Activated T-helper 1 cell treated with Interleukin-2 at 50 U/mL for 16 hours (primary cell): ENCODE data around the gene INPP5A.
"Not testable (repeated sequence)": the region's sequence is repeated elsewhere in the genome, so short reads cannot be mapped to it uniquely, and the experiment has no call there.

Source experiments
- DNase-seq: peaks from one replicate; pipeline ENCODE4 v3.0.0-alpha.2; 2020; ENCODE audit warnings: low read depth

Gene INPP5A

GRCh38 chr10:132768346-132769248 is 231.0 kb downstream of the INPP5A start:
- DNase-seq: no peak

GRCh38 chr10:132770061-132771021 is 232.8 kb downstream of the INPP5A start:
- no peak for DNase-seq

DNA sequence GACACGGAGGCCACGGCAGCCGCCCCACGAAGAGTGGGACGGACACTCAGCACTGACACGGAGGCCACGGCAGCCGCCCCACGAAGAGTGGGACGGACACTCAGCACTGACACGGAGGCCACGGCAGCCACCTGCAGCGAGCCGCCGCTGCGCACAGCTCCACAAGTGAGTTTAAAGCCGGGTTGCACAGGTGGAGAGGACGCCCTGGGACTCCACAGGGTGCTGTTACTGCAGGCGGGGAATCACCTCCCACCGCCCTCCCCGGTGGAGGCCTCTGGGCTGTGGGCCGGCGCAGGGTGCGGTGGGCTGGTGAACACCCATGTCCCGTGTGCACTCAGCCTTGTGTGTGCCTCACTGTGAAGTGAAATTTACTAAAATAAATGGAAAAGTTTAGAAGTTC is 235.2 kb downstream of the INPP5A start:
- DNase-seq: not testable (repeated sequence)

GRCh38 chr10:132774181-132774901 is 236.8 kb downstream of the INPP5A start:
- no peak for DNase-seq

DNA sequence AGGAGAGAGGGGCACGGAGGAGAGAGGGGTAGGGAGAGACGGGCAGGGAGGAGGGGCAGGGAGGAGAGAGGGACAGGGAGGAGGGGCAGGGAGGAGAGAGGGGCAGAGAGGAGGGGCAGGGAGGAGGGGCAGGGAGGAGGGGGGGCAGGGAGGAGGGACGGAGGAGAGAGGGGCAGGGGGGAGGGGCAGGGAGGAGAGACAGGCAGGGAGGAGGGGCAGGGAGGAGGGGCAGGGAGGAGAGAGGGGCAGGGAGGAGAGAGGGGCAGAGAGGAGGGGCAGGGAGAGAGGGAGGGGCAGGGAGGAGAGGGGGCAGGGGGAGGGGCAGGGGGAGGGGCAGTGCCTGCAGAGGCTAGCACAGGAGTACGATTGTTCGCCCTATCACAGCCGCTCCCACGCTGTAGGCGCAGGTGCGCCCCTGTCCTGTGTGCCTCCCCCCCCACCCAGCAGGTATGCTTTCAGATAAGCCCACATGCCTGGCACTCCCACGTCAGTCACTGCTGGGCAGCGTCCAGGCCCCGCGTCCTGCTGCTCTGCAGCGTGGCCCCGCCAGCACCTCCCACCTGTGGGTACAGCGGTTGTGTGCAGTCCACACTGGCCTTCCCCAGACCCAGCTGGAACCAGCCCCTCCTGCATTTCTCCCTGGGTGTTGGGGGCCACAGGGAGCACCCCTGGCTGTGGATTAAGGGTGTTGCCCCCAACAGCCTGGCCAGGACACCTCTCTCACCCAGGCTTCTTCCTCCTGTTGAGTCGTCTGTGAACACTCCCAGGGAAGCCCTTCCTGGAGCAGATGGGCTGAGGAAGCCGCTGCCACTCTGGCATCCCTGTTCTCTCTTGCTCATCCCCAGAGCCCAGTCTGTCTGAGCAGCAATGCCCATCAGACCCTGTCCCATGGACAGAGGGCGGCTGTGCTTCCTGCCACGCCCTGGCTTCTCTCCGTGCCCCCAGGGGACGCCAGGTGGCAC is 237.6 kb downstream of the INPP5A start:
- DNase-seq: no peak

DNA sequence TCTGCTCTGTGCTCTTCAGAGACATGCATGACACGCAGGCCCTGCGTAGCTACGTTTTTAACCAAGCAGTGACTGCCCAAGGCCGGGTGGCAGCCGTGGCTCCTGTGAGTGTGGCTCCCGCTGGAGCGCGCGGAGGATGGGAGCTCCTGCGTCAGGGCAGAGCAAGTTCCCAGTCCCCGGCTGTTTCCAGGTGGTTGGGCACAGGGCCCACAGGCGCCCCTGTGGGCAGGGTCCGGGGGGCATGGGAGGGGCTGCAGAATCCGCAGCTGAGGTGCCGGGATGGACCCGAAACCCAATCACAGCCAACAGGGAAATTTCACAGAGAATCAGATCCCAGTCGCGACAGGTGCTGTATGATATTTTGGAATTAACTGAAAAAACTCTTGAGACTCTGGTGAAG is 238.6 kb downstream of the INPP5A start:
- DNase-seq: no peak

DNA sequence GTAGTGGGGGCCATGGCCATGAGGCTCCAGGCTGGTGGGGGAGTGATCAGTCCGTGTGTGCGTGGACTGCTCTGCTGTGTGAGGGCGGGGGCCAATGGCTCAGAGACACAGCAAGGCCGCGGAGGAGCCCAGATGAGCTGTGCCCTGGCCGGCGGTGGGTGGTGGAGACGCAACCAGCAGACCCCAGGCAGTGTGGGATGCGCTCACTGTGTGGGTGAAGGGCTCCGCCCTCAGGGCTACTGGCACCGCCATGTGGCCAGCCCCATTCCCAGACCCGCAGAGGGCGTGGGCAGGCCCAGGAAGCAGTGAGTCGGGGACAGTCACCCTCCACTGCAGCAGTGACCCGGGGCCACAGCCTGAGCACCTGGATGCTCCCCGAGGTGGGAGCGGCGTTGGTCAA is 239.2 kb downstream of the INPP5A start:
- DNase-seq: no peak

- no peak for DNase-seq
These were observed 239.9 kb downstream of the INPP5A start for GRCh38 chr10:132777441-132777840.

DNA sequence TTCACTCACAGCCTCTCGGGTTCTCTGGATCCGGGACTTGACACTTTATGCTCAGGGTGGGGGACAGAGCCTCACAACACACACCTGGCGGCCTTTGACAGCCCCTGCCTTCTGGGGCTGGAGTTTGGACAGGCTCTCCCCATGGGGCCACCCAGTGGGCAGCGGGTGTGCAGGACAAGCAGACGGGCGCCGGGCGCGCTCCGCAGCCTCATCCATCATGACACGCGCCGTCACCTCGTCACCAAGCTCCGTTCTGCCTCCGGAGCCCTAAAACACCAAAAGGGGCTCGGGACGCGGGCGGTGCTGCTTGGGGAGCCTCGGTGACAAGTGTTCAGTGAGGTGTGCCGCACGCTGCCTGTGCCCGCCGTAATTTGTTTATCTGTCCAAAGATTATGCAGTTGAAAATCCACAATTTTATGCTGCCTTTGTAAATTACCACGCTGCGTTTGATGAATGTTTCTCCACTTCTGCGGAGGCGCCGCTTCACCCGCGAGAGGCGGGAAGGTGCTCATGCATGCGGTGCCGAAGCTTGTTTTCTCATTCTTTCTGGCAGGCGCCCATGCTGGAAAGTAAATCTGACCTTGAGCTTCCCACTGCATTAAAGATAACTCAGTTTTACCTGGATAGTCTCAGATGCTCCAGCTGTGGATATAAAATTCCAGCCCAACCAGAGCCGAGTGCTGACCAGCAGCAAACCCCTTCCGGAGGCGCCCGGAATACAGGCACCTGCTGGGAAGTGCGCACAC is 242.1 kb downstream of the INPP5A start:
- no peak for DNase-seq

- no peak for DNase-seq
These were observed 242.8 kb downstream of the INPP5A start for GRCh38 chr10:132780356-132780755.

DNA sequence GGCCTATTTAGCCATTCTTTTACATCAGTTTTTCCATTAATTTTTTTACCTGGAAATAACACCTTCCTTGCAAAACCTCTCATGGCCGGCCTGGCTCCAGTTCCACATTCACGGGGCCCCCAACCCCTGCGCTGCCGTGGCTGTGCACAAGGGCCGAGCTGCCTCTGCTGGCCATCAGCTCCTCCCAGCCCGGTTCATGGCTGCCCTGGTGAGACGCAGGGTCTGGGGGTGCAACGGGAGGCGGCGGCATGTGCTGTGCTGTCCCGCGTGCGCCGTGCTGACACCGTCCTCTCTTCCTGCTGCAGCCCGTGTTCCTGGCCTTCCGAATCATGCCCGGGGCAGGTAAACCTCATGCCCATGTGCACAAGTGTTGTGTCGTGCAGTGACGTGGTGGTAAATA is 244.0 kb downstream of the INPP5A start:
- DNase-seq: no peak

- DNase-seq: no peak
These were observed 245.8 kb downstream of the INPP5A start for GRCh38 chr10:132783165-132783939.

GRCh38 chr10:132783940-132784865 is 246.6 kb downstream of the INPP5A start:
- DNase-seq: no peak

GRCh38 chr10:132784866-132785722 is 247.5 kb downstream of the INPP5A start:
- DNase-seq: no peak

DNA sequence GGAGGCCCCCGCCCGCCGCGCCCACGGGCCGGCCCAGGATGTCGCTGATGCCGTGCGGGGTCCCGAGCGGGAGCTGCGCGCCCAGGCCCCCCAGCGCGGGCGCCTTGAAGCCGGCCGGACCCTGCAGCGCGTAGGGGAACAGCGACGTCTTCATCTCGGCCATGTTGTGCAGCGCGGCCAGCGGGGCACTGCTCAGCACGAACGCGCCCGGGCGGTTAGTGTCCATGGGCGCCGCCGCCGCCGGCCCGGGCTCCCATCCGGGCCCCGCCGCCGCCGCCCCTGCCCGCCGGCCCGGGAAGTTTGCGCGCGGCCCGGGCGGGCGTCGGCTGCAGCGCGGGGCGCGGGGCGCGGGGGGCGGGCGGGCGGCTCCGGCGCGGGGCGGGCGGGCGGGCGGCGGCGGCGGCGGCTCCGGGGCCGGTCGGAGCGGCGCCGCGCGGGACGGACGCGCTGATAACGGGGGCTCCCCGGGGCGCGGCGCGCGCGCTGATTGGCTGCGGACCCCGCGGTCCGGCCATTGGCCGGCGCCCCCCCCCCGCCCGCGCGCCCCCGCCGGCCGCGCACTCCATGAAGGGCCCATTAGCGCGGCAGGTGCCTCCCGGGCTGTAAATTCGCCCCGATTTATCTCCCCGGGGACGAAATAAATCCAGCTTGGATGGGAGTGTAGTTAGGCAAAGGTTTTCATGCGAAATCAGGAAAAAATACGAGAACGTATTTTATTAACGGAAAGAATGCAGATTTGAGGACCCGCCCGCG is 248.3 kb downstream of the INPP5A start, which contains the start of gene NKX6-2:
Gene NKX6-2 (minus strand): TSS at position 425 of the 753 bp plus-strand sequence. CDS start 199 bp downstream, at position 226.
- DNase-seq: no peak

GRCh38 chr10:132786476-132786883 is 248.9 kb downstream of the INPP5A start:
- no peak for DNase-seq
